Measurements from ENCODE around the gene TLE4.

DNA sequence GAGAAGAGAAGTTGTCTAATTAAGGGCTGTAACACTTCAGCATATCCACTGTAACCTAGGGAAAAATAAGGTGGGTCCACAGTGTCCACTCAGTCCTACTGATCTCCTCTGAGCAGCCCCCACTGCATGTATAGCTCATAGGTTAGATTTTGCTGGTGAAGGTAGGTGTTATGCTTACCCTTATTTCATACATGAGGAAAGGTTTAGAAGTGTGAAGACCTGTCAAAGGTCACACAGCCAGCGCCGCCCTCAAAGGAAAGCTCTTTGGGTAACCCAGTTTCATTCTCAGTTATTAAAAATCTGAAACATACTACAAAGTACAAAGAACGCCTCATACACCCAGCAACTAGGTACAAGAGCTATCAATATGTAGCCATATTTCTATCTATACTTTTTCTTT, 87.2 kb downstream of the TLE4 start:
- TF ChIP-seq, protein P1, sequence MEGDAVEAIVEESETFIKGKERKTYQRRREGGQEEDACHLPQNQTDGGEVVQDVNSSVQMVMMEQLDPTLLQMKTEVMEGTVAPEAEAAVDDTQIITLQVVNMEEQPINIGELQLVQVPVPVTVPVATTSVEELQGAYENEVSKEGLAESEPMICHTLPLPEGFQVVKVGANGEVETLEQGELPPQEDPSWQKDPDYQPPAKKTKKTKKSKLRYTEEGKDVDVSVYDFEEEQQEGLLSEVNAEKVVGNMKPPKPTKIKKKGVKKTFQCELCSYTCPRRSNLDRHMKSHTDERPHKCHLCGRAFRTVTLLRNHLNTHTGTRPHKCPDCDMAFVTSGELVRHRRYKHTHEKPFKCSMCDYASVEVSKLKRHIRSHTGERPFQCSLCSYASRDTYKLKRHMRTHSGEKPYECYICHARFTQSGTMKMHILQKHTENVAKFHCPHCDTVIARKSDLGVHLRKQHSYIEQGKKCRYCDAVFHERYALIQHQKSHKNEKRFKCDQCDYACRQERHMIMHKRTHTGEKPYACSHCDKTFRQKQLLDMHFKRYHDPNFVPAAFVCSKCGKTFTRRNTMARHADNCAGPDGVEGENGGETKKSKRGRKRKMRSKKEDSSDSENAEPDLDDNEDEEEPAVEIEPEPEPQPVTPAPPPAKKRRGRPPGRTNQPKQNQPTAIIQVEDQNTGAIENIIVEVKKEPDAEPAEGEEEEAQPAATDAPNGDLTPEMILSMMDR (IDR thresholded peaks at IDR 0.05): no peak
- TF ChIP-seq POLR2A (IDR thresholded peaks at IDR 0.05): no peak

Data from breast epithelium (tissue), 3 donors.